Spleen (tissue), 11 donors: Measurements from ENCODE around the gene PXDN. TPM values are rescaled to one million over a fixed set of nuclear protein-coding genes. Genes with fewer than 3 reads are reported as not detected.

Source experiments
- DNase-seq: peaks from one replicate; pipeline ENCODE4 v3.0.0-alpha.2; 2020
- H3K27ac ChIP-seq, 8 donors: fragments of 200-600 bp; sonication (generic) in 7 of 8; 1 replicate in 4 of 8; 2 replicates in 4 of 8; pipeline versions ENCODE4 v1.5.0 to v1.8.0; 2016 to 2021; ENCODE audit warnings: inconsistent platforms in 4 of 8, mild to moderate bottlenecking in 4 of 8, moderate library complexity in 1 of 8
- H3K27me3 ChIP-seq, 7 donors: fragments of 200-600 bp; sonication (generic) in 6 of 7; replicated peaks in 1 of 7; 1 replicate in 4 of 7; 2 replicates in 3 of 7; pipeline versions ENCODE4 v1.5.0 to v1.8.0; 2016 to 2021; ENCODE audit warnings: inconsistent platforms in 3 of 7, mild to moderate bottlenecking in 1 of 7
- H3K36me3 ChIP-seq, 6 donors: fragments of 200-600 bp; sonication (generic) in 5 of 6; 1 replicate in 4 of 6; 2 replicates in 2 of 6; pipeline versions ENCODE4 v1.5.0 to v1.8.0; 2016 to 2021; ENCODE audit warnings: inconsistent platforms in 2 of 6
- H3K4me1 ChIP-seq, 6 donors: fragments of 200-600 bp; sonication (generic) in 5 of 6; 1 replicate in 3 of 6; 2 replicates in 3 of 6; pipeline versions ENCODE4 v1.5.0 to v1.8.0; 2016 to 2021; ENCODE audit warnings: inconsistent platforms in 3 of 6
- H3K4me3 ChIP-seq, 8 donors: fragments of 200-600 bp; sonication (generic) in 7 of 8; 1 replicate in 4 of 8; 2 replicates in 4 of 8; pipeline versions ENCODE4 v1.5.0 to v1.8.0; 2016 to 2021; ENCODE audit warnings: inconsistent platforms in 4 of 8, mild to moderate bottlenecking in 4 of 8, moderate library complexity in 2 of 8
- H3K9me3 ChIP-seq, 8 donors: fragments of 200-600 bp; sonication (generic) in 7 of 8; 1 replicate in 4 of 8; 2 replicates in 4 of 8; pipeline versions ENCODE4 v1.5.0 to v1.8.0; 2016 to 2021; ENCODE audit warnings: inconsistent platforms in 4 of 8
- CTCF ChIP-seq, 11 experiments: fragments of 200-600 bp in 7 of 11; fragments of 450-650 bp in 4 of 11; sonication (generic) in 4 of 11; IDR thresholded peaks in 8 of 11; conservative IDR thresholded peaks in 3 of 11; 1 replicate in 7 of 11; 2 replicates in 4 of 11; pipeline versions ENCODE4 v1.4.0 to v1.8.0; 2016 to 2021; ENCODE audit warnings: antibody characterized with exemption in 11 of 11, inconsistent platforms in 4 of 11, mild to moderate bottlenecking in 1 of 11
- POLR2A ChIP-seq, 3 donors: fragments of 450-650 bp; IDR thresholded peaks; one replicate each; pipeline ENCODE4 v1.5.1; 2017; ENCODE audit warnings: antibody characterized with exemption in 3 of 3, mild to moderate bottlenecking in 1 of 3
- POLR2AphosphoS5 ChIP-seq, 3 donors: sonication (generic); formaldehyde crosslinking; IDR thresholded peaks; one replicate each; pipeline ENCODE4 v1.5.1; 2017; ENCODE audit warnings: antibody characterized with exemption in 3 of 3
- WGBS, 5 donors: extraction: QIAGEN DNeasy Blood & Tissue Kit in 3 of 5; methylation state at CpG; one replicate each; pipeline versions ENCODE4 v1.1.5 to v1.1.7; 2013 to 2018; 5-methylcytosine and 5-hydroxymethylcytosine counted together
- intact Hi-C: fragments of 100-400 bp; cut with DNase I; formaldehyde crosslinking; loops from one replicate; pipeline ENCODE4 v1.15.0; 2023; ENCODE audit warnings: low total_unique reads
- polyA plus RNA-seq, 3 donors: library from polyadenylated mRNA; stranded (reverse); fragments of 200-250 nt; gene quantifications; one replicate each; pipeline ENCODE4 v1.2.1, GENCODE V29; 2013
- total RNA-seq, 7 donors: library from RNA; depleted of rRNA in 3 of 7; stranded (reverse); fragments of >200 nt in 3 of 7; fragmentation: NEBNext Ultra II Directional in 4 of 7; extraction: Animal tissue kit (Norgen Biotek cat#: 25700) in 4 of 7; gene quantifications; one replicate each; pipeline versions ENCODE4 v1.1.0 to v1.2.1, GENCODE V29; 2016 to 2021
- donor health status: healthy with polysubstance abuse.
- donor health status: DM: no; HTN: no; CAD: no; lungs with moderate emphysema.
- donor health status: DM: no; HTN: no; CAD: no.
- donor health status: Bipolar disorder and iron deficiency.
- donor health status: healthy.
- donor health status: DM: no; HTN: no; CAD: no.
- donor health status: DM: yes; HTN: yes; CAD: no.

PXDN gene
- total and polyA plus RNA-seq, 10 donors = 1.9 to 49.3 (median 30.8) TPM

- Histone ChIP-seq H3K9me3 (no peaks in the 10 kb centered on the region), H3K27me3 (peaks cover 0 to 45% (median 10%) of the 10 kb centered on the region in 7 donors), H3K36me3 (no peaks in the 10 kb centered on the region), H3K4me1 (peaks cover 0 to 21% (median 9%) of the 10 kb centered on the region in 6 donors), H3K27ac (peak overlapping the region in 4 of 8 donors; percentile 33 to 51 (median 46)), H3K4me3 (no peak overlapping the region)
- TF ChIP-seq CTCF (IDR thresholded peaks at IDR 0.05 in 8 of 11, conservative IDR thresholded peaks at IDR 0.05 in 3 of 11) (no peak), POLR2AphosphoS5 (IDR thresholded peaks at IDR 0.05) (peak; percentile 16 to 58 (median 45))
- intact Hi-C loops = loop anchor here (10.0 kb wide), 1 partner anchor 154 kb away; the partner anchor contains the start of gene PXDN
- no peak for DNase-seq
- WGBS, 5 donors = 65 to 76% (median 69%) methylated on average over 18 of the region's 18 CpGs
Measured at GRCh38 chr2:1590596-1591460, 153.5 kb downstream of the PXDN start.

GRCh38 chr2:1588978-1589621 lies 155.2 kb downstream of the PXDN start:
- no peak overlapping the region for H3K4me3 ChIP-seq
- H3K9me3 ChIP-seq = no peaks in the 10 kb centered on the region
- TF ChIP-seq CTCF (IDR thresholded peaks at IDR 0.05 in 8 of 11, conservative IDR thresholded peaks at IDR 0.05 in 3 of 11) (peak in 2 of 11 experiments; percentile 12 to 42), POLR2AphosphoS5 (IDR thresholded peaks at IDR 0.05) (no peak)
- H3K27ac ChIP-seq = no peak overlapping the region
- H3K4me1 ChIP-seq = peaks cover 0 to 21% (median 9%) of the 10 kb centered on the region in 6 donors
- intact Hi-C loops = no loop called here
- peaks cover 0 to 54% (median 10%) of the 10 kb centered on the region in 7 donors for H3K27me3 ChIP-seq
- no peaks in the 10 kb centered on the region for H3K36me3 ChIP-seq
- DNase-seq = no peak
- WGBS, 5 donors = 35 to 71% (median 63%) methylated on average over 4 to 15 of the region's 15 CpGs

GRCh38 chr2:1588051-1588977 lies 156.0 kb downstream of the PXDN start:
- Histone ChIP-seq H3K4me1 (peaks cover 0 to 18% (median 8%) of the 10 kb centered on the region in 6 donors), H3K36me3 (no peaks in the 10 kb centered on the region), H3K4me3 (no peak overlapping the region), H3K27me3 (peaks cover 0 to 57% (median 10%) of the 10 kb centered on the region in 7 donors), H3K27ac (no peak overlapping the region), H3K9me3 (no peaks in the 10 kb centered on the region)
- intact Hi-C loops = no loop called here
- TF ChIP-seq CTCF (IDR thresholded peaks at IDR 0.05 in 8 of 11, conservative IDR thresholded peaks at IDR 0.05 in 3 of 11) = no peak
- no peak for TF ChIP-seq POLR2A (IDR thresholded peaks at IDR 0.05)
- TF ChIP-seq POLR2AphosphoS5 (IDR thresholded peaks at IDR 0.05) = no peak
- no peak for DNase-seq
- WGBS, 5 donors = 77 to 84% (median 80%) methylated on average over 27 of the region's 27 CpGs
